Mucosa of rectum (tissue), 2 donors: ENCODE measurements around the gene KCP.
"Not testable (repeated sequence)": the region's sequence is repeated elsewhere in the genome, so short reads cannot be mapped to it uniquely, and the experiment has no call there.

Source experiments
- H3K27ac ChIP-seq, 2 donors: one replicate each; pipeline ENCODE4 v1.7.0; 2013; ENCODE audit warnings: inconsistent platforms in 2 of 2, low read depth in 2 of 2, low read length in 2 of 2
- H3K27me3 ChIP-seq, 2 donors: one replicate each; pipeline ENCODE4 v1.7.0; 2013; ENCODE audit warnings: low read length in 2 of 2; ENCODE audit not compliant: control insufficient read depth in 2 of 2, insufficient read depth in 2 of 2
- H3K36me3 ChIP-seq, 2 donors: one replicate each; pipeline ENCODE4 v1.7.0; 2013; ENCODE audit warnings: low read length in 2 of 2; ENCODE audit not compliant: control insufficient read depth in 2 of 2, insufficient read depth in 2 of 2
- H3K4me1 ChIP-seq, 2 donors: one replicate each; pipeline ENCODE4 v1.7.0; 2013; ENCODE audit warnings: low read length in 2 of 2, mild to moderate bottlenecking in 1 of 2; ENCODE audit not compliant: control insufficient read depth in 2 of 2, insufficient read depth in 2 of 2
- H3K4me3 ChIP-seq, 2 donors: one replicate each; pipeline ENCODE4 v1.7.0; 2013; ENCODE audit warnings: low read length in 2 of 2
- H3K9ac ChIP-seq, 2 donors: one replicate each; pipeline ENCODE4 v1.7.0; 2013; ENCODE audit warnings: low read length in 2 of 2, low read depth in 1 of 2, mild to moderate bottlenecking in 1 of 2
- H3K9me3 ChIP-seq, 2 donors: one replicate each; pipeline ENCODE4 v1.7.0; 2013; ENCODE audit warnings: low read length in 2 of 2; ENCODE audit not compliant: control insufficient read depth in 2 of 2
- donor health status: healthy.
- donor health status: Normal muscosa, but diverticular disease.

KCP gene

GRCh38 chr7:128913870-128914565, 3.5 kb upstream of the KCP start:
- no peaks in the 10 kb centered on the region for H3K9me3 ChIP-seq
- no peak overlapping the region for H3K27ac ChIP-seq
- no peak overlapping the region for H3K9ac ChIP-seq
- H3K4me3 ChIP-seq: no peak overlapping the region
- no peaks in the 10 kb centered on the region for H3K36me3 ChIP-seq
- H3K27me3 ChIP-seq: peaks cover 11 to 24% of the 10 kb centered on the region in 2 donors
- H3K4me1 ChIP-seq: peaks cover 7 to 28% of the 10 kb centered on the region in 2 donors

GRCh38 chr7:128912709-128913495, 2.4 kb upstream of the KCP start:
- H3K36me3 ChIP-seq, H3K9ac ChIP-seq, H3K4me3 ChIP-seq, H3K9me3 ChIP-seq, H3K27ac ChIP-seq: not testable (repeated sequence)
- H3K4me1 ChIP-seq: peaks cover 7 to 28% of the 10 kb centered on the region in 2 donors
- peaks cover 13 to 28% of the 10 kb centered on the region in 2 donors for H3K27me3 ChIP-seq

- Histone ChIP-seq H3K4me1 (peaks cover 7 to 28% of the 10 kb centered on the region in 2 donors), H3K4me3 (no peak overlapping the region), H3K27ac (peak overlapping the region in 1 of 2 donors; percentile 24), H3K27me3 (peaks cover 13 to 28% of the 10 kb centered on the region in 2 donors), H3K9ac (no peak overlapping the region), H3K9me3 (no peaks in the 10 kb centered on the region), H3K36me3 (no peaks in the 10 kb centered on the region)
Observed at GRCh38 chr7:128912281-128912680, 1.8 kb upstream of the KCP start.

GRCh38 chr7:128911423-128912031, 1.0 kb upstream of the KCP start:
- peaks cover 7 to 28% of the 10 kb centered on the region in 2 donors for H3K4me1 ChIP-seq
- no peaks in the 10 kb centered on the region for H3K9me3 ChIP-seq
- peak overlapping the region; percentile 31 to 44 for H3K9ac ChIP-seq
- no peak overlapping the region for H3K4me3 ChIP-seq
- peak overlapping the region; percentile 20 to 24 for H3K27ac ChIP-seq
- peaks cover 13 to 28% of the 10 kb centered on the region in 2 donors for H3K27me3 ChIP-seq
- no peaks in the 10 kb centered on the region for H3K36me3 ChIP-seq

GRCh38 chr7:128909625-128910568, 612 bp downstream of the KCP start:
- Histone ChIP-seq H3K27ac (no peak overlapping the region), H3K4me1 (peaks cover 7 to 28% of the 10 kb centered on the region in 2 donors), H3K36me3 (no peaks in the 10 kb centered on the region), H3K9ac (peak overlapping the region in 1 of 2 donors; percentile 27), H3K27me3 (peaks cover 13 to 24% of the 10 kb centered on the region in 2 donors), H3K9me3 (no peaks in the 10 kb centered on the region), H3K4me3 (peak overlapping the region; percentile 13 to 54)

- Histone ChIP-seq H3K9ac (no peak overlapping the region), H3K27me3 (peaks cover 10 to 16% of the 10 kb centered on the region in 2 donors), H3K4me1 (peaks cover 7 to 29% of the 10 kb centered on the region in 2 donors), H3K36me3 (no peaks in the 10 kb centered on the region), H3K4me3 (no peak overlapping the region), H3K9me3 (no peaks in the 10 kb centered on the region), H3K27ac (no peak overlapping the region)
Observed at GRCh38 chr7:128908750-128909624, 1.5 kb downstream of the KCP start.

GRCh38 chr7:128906766-128907559, 3.5 kb downstream of the KCP start:
- no peak overlapping the region for H3K27ac ChIP-seq
- no peak overlapping the region for H3K9ac ChIP-seq
- no peaks in the 10 kb centered on the region for H3K9me3 ChIP-seq
- peaks cover 7 to 35% of the 10 kb centered on the region in 2 donors for H3K4me1 ChIP-seq
- no peaks in the 10 kb centered on the region for H3K36me3 ChIP-seq
- H3K27me3 ChIP-seq: peaks cover 10 to 12% of the 10 kb centered on the region in 2 donors
- no peak overlapping the region for H3K4me3 ChIP-seq

- Histone ChIP-seq H3K9me3 (no peaks in the 10 kb centered on the region), H3K27me3 (peaks cover 10 to 12% of the 10 kb centered on the region in 2 donors)
Observed at GRCh38 chr7:128906001-128906765, 4.3 kb downstream of the KCP start.

More at GRCh38 chr7:128906001-128906765, 4.3 kb downstream of the KCP start:
- Histone ChIP-seq H3K9ac (no peak overlapping the region), H3K36me3 (no peaks in the 10 kb centered on the region), H3K27ac (no peak overlapping the region), H3K4me3 (no peak overlapping the region), H3K4me1 (peaks cover 2 to 27% of the 10 kb centered on the region in 2 donors)
